GM10248 (cell line): ENCODE data around the gene PARD3B.

ENCODE experiments used
- CTCF ChIA-PET: fragments of 300-600 bp; sonication (Branson Sonifier 250); formaldehyde crosslinking; extraction: SDS; loops from one replicate; lab custom pipeline; 2021; ENCODE audit warnings: antibody characterized with exemption; lab: Yijun Ruan, JAX
- POLR2A ChIA-PET: fragments of 350-650 bp; sonication (Branson Sonifier 250); formaldehyde crosslinking; extraction: SDS; loops from one replicate; lab custom pipeline; 2020; ENCODE audit warnings: antibody characterized with exemption; lab: Yijun Ruan, JAX
- DNase-seq: peaks from one replicate; pipeline ENCODE4 v3.0.0; 2012; ENCODE audit errors: extremely low spot score
- TF ChIP-seq, protein P1 (sequence below): IDR thresholded peaks from 2 replicates; pipeline ENCODE4 v1.5.1; 2012; ENCODE audit warnings: mild to moderate bottlenecking, low read depth; ENCODE audit errors: extremely low read depth, missing control alignments, control extremely low read depth

The PARD3B gene

GRCh38 chr2:205138735-205139134, 593.5 kb downstream of the PARD3B start:
- TF ChIP-seq, protein P1, sequence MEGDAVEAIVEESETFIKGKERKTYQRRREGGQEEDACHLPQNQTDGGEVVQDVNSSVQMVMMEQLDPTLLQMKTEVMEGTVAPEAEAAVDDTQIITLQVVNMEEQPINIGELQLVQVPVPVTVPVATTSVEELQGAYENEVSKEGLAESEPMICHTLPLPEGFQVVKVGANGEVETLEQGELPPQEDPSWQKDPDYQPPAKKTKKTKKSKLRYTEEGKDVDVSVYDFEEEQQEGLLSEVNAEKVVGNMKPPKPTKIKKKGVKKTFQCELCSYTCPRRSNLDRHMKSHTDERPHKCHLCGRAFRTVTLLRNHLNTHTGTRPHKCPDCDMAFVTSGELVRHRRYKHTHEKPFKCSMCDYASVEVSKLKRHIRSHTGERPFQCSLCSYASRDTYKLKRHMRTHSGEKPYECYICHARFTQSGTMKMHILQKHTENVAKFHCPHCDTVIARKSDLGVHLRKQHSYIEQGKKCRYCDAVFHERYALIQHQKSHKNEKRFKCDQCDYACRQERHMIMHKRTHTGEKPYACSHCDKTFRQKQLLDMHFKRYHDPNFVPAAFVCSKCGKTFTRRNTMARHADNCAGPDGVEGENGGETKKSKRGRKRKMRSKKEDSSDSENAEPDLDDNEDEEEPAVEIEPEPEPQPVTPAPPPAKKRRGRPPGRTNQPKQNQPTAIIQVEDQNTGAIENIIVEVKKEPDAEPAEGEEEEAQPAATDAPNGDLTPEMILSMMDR: no peak
- no peak for DNase-seq
- POLR2A ChIA-PET: no interaction called here
- CTCF ChIA-PET: interaction anchor here (1.2 kb wide), 1 partner anchor 8 kb away, joined by 3 read pairs; no protein-coding TSS in a partner anchor

DNA sequence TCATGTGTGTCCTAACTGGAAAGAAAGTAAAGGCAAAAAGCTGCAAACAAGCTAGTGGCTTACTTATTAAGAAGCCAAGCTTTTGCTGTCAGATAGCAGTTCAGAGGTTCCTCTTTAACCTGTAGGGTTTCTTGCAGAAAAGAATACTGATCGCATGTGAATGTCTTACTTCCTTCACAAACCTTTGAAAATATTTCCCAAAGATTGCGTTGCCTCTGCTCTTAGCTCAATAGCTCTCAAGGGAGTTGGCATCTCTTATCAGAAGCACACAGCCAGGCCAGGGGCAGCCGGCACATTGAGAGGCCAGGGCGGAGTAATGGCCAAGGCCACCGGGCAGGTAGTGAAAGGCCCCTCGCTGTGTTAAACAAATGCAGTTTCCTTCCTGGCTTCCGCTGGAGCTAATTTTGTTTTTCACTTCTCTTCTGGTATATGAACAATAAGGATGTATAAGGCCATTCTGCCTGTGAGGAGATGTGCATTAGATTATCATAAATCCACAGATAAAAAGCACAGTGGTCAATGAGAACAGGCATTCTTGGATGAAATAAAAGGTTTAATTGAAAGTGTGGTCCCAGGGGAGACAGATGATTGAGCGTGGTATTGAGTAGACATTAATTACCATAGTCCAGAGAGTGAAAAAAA, 594.7 kb downstream of the PARD3B start:
- TF ChIP-seq, protein P1: no peak
- CTCF ChIA-PET: no interaction called here
- no peak for DNase-seq
- POLR2A ChIA-PET: no interaction called here

- ChIA-PET POLR2A (no interaction called here), CTCF (no interaction called here)
- TF ChIP-seq, protein P1: no peak
- no peak for DNase-seq
Measured at GRCh38 chr2:205141381-205141780, 596.1 kb downstream of the PARD3B start.

- no peak for DNase-seq
- TF ChIP-seq, protein P1: no peak
- CTCF ChIA-PET: no interaction called here
- POLR2A ChIA-PET: no interaction called here
Measured at GRCh38 chr2:205145888-205146287, 600.6 kb downstream of the PARD3B start.

DNA sequence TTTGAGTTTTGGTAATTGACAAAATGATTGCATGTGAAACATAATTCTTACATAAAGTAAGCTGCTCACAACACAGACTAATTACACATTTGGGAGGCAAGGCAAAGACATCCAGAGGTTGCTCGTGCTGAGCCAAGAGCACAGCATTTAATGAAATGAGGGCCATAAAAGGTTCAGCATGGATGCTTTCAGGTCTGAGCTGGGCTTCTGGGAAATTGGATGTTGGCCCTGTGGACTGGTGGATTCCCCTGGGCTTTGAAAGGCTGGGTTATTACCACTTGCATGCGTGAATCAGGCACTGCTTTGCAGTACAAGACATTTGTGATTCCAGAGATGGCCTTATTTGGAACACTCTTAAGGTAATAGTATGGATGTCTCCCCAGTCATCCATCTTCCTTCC, 603.5 kb downstream of the PARD3B start:
- ChIA-PET POLR2A (no interaction called here), CTCF (interaction anchor here (0.8 to 1.7 kb wide), 3 partner anchors 10 to 18 kb away, joined by 3 to 5 read pairs (median 4); no protein-coding TSS in a partner anchor)
- DNase-seq: no peak
- TF ChIP-seq, protein P1: no peak

DNA sequence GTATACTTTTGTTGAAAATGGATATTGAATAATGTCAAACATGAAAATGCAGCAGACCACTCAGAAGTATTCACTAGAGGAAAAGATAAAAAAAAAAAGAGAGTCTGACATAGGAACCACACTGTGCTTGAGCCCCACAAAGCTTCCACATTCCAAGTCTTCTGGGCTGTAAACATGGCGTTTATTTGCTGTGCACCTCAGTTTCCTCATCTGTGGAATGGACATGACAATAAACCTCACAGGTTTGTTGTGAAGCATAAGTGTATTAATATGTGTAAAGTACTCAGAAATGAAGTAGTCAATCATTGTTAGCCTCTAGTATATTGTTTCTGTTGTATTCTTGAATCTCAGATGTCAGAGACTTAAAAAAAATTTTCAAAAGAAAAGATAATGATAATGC, 611.2 kb downstream of the PARD3B start:
- no peak for DNase-seq
- ChIA-PET CTCF (no interaction called here), POLR2A (no interaction called here)
- TF ChIP-seq, protein P1: no peak
